NCI-H748 treated with DMSO at 0.1 percent for 48 hours (cell line): ENCODE measurements around the gene UCK2.

Experiments
- DNase-seq: peaks from one replicate; lab custom pipeline; 2025; lab: John Stamatoyannopoulos, UW

The UCK2 gene

DNA sequence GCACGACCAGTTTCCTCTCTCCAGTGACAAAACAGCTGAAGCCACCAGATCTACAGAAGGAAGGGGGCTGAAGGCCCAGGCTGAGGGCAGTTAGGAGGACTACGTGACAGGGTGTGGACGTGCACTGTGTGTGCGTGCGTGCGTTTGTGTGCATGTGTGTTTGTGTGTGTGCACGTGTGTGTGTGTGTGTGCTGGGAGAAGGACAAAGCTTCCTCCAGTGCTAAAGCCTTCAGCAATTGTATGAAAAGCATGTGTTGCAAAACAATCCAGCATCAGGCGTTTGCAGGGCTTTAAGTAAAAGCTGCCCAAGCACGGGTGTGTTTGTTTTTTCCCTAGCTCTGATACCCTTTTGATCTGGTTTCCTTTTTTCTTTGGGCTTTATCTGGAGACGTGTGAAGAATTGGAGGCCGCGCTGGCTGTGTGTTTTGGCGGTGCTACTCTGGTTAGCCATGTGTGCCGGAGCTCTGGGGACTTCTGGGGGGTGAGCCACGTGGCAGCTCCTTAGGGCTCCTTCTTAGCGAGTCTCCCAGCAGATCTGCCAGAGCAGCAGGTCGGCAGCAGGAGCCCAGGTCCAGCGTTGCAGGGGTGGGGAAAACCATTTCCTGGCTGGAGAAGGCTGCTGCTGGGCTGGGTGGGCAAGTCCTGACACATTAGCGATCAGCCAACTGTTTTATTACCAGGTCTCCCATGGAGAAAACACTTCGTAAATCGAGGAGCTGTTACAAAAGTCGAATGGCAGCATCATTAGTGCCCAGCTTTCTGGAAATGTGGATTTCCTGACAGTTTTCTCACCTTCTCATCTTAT lies 73.4 kb downstream of the UCK2 start:
- DNase-seq, result no peak

DNA sequence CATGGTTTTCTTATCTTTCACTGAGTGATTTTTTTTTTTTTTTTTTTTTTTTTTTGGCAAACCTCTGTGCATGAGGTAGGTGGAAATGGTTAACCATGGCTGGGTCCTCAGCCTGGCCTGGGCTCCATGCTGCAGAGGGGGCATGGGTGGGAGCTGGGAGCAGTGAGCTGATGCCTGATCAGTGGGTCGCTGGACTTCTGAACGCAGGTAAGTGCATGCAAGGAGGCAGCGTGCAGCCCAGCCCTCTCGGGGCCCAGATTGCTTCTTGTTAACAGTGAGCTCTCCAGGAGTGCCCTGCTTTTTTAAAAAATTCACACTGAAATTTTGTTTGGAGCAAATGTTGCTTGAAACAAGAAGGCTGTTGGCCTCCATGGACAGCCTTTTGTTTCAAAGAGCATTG lies 75.2 kb downstream of the UCK2 start:
- no peak for DNase-seq

DNA sequence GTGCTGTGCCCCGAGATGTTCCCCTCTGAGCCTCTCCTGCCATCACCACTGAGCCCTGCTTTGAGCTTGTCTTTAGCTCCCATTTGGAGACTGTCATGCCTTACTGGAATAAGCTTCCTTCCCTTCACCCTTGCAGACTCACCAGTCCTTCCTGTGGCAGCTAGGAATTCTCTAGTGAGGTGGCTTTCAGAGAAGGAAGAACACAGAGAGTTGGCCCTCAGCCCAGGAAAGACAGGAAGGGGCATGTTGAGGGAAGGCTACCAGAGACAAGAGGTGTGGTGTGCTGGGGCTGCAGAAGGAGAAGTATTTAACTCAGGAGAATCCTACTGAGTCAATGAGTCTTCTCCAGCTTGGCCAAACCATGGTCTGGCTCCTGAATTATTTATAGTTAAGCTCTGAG lies 76.3 kb downstream of the UCK2 start:
- DNase-seq, result no peak

DNA sequence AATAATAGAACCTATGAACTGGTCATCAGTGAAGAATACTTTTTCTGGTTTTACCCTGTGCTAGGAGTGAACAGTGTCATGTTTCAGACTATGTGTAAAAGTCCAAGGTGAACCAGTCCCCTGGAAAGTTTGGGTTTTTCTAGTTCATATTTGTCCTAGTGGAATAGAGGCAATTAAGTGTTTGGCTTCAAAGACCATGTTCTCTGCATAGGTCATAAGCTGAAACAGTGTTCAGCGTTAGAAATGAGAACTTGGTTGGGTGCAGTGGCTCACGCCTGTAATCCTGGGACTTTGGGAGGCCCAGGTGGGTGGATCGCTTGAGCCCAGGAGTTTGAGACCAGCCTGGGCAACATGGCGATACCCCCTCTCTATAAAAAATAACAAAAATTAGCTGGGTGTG lies 77.5 kb downstream of the UCK2 start:
- DNase-seq, result no peak

DNA sequence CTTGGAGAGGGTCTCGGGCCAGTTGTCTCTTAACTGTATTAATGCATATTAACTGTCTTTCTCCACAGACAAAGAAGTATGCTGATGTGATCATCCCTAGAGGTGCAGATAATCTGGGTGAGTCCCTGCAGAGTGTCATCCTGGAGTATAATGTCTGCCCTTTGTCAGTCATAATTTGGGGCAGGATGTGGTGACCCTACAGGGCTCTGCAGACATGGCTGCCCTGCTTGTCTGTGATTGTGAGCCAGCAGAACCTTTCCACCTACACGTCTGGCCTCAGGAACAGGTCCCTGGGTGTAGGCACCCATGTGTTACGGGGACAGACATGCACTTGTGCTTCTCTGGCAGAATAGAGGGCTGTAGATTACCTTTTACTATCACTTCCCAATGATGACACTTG lies 78.4 kb downstream of the UCK2 start:
- DNase-seq, result no peak

DNA sequence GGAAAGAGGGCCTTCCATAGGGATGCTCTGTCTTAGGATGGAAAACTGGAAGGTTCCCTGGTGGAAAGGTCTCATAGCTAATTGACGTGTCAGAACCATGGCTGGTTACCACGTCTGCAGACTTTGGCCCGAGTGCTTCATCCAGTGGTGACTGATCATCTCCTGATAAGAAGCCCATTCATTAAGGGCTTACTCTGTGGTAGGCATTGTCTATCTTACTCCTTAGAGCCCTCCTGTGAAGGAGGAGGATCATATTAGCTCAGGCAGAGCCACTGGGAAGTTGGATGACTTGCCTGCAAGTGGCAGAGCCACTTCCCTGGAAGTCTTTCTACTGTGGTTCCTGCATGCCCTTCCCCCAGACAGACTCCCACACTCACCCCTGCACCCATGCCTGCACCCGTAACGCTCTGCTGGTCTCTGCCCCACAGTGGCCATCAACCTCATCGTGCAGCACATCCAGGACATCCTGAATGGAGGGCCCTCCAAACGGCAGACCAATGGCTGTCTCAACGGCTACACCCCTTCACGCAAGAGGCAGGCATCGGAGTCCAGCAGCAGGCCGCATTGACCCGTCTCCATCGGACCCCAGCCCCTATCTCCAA lies 79.9 kb downstream of the UCK2 start:
- no peak for DNase-seq

DNA sequence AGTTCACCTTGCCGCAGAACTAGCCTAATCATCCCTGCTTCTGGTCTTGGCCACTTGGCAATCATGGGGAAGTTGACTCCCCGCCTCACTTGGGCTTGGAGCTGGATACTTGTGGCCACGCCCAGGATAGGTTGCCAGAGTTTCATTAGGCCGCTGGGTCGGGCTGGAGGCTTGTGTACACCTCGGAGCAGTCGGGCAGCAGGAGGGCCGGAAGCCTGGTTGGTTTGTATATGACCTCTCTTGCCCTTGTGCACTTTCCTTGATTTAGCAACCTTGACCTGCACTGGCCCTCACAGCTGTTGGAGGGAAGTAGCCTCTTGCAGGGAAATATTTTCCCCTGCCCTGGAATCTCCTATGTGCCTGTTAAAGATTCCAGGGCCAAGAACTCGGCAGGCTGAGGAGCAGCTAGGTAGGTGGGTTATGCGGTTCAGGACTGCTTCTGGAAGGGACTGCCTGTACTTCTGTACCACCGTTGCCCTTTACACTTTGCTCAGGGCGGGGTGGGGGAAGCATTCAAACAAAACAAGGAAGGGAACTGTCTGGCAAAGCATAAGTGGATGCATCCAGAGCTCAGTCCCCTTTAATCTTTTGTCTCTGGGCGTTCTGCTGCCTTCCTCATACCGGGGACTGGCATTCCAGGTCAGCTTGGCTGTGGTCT lies 83.5 kb downstream of the UCK2 start:
- no peak for DNase-seq

DNA sequence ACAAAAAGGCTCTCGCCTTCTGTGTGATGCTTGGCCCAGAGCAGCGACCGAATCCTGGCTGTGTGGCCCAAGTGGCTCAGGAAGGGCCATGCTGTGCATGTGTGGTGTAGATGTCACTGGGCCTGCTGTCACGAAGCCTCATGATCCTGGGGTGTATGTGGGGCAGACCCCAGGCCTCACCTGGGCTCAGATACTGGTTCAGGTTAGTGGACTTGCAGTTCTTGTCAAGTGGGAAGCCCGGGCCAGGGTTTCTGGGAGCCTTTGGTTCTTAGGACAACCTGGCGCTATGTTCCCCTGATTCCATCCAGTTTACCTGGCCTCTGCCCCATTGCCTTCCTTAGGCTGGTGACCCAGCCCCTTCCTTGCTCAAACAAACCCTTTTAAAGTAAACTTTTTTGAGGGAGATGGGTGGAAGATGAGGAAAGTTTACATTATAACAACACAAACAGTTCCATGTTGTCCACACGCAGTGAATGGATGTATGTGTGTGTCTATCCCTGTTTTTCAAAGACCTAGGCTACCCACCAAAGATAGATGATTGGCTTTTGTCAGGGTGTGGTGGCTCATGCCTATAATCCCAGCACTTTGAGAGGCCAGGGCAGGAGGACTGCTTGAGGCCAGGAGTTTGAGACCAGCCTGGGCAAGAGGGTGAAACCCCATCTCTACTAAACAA lies 84.3 kb downstream of the UCK2 start:
- DNase-seq, result no peak

DNA sequence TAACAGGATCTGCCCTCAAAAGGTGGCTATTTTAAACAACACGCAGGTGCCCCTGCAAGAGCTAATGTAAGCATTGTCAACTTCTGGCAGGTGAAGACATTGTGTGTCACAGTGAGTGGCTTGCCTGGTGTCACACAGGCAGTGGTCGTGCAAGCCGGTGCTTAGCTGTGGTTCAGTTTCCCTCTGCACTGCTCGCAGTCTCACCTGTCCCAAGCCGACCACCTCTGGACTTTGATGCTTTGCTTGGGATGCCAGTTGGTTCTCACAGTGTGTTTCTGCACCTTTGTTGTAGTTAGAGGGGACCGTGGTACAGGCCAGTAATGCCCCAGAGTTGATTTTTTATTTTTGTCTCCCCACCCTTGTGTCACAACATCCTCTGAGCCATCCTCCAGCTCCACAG lies 85.2 kb downstream of the UCK2 start:
- DNase-seq, result no peak

DNA sequence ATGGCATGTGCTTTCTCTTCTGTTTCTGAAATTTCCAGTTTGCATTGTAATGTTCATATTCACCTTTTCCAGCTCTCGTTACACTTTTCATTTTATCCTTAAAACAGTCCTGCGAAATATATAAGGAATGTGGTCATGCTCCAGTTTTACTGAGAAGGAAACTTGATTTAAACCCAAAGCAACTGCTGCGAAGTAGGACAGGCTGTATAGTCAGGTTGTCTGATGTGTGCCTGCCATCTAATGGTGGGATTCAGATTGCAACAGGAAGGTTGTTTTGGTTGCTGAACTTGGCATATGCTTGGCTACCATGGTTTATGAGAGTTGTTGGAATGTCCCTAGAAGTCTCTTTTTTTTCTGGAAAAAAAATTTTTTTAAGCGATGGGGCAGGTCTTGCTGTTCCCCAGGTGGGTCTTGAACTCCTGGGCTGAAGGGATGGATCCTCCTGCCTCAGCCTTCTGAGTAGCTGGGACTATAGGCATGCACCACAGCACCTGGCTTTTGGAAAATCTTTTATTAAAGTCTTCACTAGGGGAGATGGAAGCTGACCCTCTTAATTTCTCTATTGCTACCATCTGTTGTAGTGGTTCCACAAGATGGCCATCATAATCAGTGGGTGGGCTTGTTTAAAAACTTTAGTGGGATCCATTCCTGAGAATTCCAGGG lies 86.9 kb downstream of the UCK2 start:
- peak; percentile 68 for DNase-seq

DNA sequence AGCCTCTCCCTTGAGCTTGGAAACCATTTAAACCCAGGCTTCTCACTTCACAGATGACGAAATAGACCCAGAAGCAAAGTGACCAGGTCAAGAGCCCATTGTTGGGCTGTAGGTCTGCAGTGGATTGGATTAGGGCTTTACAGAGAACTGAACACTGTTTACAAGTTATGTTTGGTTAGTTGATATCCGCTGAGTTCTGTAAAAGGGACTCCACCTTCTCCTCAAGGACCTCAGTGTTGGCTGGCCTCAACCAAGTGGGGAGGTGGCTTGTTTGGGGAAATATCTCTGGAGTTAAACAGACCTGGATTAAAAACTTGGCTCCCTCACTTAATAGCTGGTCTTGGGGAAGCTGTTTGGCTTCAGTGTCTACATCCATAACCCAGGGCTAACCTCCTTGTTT lies 88.1 kb downstream of the UCK2 start:
- no peak for DNase-seq

DNA sequence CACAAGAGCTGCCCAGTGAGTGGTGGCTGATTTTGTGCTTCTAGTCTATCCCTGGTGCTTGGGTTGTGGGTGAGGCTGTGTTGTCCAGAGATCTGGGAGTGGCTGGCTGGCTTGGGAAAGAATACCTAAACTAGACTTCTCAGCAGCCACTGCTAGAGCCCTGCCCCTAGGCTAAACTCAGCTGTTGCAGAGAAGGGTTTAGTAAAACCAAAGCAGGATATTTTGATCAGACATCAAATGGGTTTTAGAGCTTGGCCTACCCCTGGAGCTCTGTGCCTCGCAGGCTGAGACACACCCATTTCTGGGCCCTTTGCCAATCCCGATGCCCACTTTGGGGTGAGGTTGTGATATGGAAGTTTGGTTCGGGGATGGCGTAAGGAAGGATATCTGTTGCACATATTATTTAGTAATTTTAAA lies 88.5 kb downstream of the UCK2 start:
- DNase-seq, result no peak

DNA sequence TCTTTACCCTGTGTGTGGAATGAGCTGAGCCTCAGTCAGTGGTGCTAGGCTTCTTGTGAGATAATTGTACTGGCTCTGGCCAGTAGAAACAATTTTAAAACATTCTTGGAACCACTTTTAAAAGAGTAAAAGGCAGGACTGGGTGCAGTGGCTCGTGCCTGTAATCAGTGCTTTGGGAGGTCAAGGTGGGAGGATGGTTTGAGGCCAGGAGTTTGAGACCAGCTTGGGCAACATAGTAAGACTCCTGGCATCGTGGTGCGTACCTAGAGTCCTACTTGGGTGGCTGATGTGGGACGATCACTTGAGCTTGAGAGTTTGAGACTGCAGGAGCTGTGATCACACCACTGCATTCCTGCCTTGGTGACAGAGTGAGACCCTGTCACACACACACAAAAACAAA lies 89.8 kb downstream of the UCK2 start:
- DNase-seq, result no peak

DNA sequence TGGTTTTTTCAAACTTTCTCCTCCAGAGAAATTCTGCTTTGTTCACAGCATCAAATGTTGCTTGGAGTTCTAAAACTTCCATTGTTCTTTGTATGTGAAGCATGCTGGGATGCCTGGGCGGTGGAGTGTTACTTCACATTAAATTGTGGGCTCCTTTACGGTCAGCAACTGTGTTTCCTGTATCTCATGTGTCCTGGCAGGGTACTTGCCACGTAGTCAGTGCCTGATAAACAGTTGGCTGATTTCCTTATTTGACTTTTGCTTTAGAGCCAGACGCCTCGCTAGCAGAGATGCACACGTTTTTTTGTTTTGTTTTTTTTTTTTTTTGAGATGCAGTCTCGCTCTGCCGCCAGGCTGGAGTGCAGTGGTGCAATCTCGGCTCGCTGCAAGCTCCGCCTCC lies 96.7 kb downstream of the UCK2 start:
- DNase-seq, result no peak

DNA sequence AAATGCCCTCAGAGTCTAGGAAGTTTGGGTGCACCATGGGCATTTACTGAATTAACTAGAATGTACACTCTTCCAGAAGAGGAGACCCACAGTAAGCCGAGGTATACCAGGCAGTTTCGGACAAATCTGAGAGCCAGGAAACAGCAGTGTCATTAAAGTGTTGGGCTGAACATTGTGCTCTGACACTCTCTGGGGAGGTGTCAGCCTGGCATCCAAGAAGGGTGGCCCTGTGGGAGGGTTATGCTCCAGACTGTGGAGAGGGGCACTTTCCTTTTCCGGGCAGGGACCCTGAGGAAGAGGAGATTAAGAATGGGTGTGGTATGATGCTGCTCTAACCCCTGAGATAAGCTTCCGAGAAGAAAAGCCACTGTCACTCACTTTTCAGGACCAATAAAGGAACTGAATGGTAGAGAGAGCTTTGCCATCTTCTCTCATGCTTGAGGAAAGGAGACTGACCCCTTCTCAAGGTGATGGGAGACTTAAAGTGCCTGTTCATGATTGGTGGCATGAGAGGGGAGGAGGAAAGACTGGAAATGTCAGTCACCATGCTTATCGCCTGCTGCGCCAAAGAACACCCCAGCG lies 98.2 kb downstream of the UCK2 start:
- DNase-seq, result no peak

DNA sequence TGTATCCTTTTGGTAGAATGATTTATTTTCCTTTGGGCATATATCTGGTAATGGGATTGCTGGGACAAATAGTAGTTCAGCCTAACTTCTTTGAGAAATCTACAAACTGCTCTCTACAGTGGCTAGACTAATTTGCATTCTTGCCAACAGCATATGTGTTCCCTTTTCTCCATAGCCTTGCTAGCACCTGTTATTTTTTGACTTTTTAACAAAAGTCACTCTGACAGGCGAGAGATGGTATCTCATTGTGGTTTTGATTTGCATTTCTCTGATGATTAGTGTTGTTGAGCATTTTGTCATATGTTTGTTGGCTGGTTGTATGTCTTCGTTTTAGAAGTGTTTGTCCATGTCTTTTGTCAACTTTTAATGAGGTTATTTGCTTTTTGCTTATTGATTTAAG lies 99.8 kb downstream of the UCK2 start:
- DNase-seq, result no peak

DNA sequence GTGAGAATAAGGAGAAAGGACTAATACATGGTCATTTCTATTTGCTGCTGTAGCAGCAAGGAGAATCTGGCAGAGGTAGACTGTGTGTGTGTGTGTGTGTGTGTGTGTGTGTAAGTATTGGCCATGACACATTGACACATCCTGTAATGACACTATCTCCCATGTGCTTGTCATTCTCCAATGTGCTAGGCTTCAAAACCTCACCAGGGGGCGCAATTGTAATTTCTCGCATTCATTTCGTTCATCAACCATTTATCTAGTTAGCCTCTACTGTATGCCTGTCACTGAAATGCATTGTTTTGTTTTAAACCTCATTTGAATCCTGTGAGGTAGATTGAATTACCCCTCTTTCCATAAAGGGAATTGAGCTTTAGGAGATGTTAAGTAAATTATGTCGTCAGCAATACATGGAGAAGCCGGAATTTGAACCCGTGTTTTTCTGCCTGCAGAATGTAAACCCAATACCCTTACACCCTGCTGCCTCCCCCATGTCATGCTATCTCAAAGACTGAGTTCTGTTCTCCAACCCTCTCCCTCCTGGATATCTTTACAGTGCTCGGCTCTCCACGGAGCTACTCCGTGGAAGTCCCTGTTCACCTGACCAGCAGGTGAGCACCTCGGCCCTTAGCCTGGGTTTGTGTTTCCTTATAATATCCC lies 100.8 kb downstream of the UCK2 start:
- peak; percentile 31 for DNase-seq

DNA sequence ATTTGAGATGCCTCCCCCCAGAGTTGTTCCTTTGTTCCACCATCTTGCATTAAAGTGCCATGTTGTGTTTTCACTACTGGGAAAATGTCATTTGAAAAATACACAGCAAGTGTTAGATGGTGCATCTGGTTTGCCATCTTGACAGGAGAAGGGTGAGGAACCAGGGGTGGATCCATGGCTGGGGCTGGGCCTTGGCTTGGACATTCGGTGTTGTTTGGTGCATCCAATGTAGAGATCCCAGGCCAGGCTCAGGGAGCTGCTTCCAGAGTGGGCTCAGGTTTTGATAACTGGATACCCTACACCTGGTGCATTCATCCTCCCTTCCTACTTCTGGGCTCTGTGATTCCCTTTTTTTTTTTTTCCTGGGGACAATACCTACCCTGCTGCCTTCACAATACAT lies 103.5 kb downstream of the UCK2 start:
- DNase-seq, result no peak

DNA sequence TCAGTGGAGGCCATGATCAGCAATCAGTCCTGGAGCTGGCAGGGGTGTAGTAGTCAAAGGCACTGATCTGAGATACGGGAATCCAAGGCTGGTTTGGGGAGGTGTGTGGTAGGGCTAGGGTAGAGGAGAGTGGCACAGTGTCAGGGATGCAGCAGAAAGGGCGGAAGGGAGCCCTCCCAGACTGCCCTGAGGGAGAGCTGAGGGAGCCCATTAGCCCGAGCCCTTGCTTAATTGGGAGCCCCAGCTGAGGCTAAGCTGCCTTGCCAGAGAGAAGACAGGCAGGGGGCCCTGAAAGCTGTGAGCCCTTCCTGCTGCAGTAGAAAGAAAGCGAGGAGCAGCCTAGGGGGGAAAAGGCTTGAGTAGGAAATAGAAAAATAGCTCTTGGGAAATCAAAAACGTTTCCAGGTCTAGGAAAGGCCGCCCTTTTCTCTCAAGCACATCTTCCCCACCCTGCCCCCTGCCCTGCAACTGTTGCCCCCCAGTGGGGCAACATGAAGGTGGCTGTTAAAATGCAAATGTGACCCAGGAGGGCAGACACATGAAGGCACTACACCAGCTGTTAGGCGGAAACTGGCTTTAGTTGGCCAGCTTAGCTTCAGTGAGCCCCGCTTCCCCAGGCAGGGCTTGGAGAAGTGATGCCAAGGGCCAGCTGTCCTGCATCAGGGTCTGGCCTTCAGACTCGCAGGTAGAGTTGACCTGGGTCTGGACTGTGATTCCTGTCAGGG lies 106.2 kb downstream of the UCK2 start:
- DNase-seq, result no peak

DNA sequence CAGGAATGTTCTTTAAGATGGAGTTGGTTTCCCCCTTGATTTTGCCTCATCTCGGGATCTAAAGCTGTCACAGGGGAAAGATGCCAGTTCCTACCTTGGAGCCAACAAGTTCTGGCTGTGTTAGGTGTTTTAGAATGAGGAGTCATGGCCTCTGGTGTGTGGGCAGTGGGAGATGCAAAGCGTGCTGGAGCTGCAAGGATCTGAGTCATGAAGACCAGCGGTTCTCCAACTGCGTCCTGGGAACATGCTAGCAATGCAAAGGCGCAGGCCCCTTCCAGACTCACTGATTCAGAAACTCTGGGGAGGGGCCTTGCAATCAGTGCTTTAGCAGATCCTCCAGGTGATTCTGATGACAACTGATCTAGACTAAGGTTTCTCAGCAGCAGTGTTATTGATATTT lies 109.1 kb downstream of the UCK2 start:
- DNase-seq, result no peak

DNA sequence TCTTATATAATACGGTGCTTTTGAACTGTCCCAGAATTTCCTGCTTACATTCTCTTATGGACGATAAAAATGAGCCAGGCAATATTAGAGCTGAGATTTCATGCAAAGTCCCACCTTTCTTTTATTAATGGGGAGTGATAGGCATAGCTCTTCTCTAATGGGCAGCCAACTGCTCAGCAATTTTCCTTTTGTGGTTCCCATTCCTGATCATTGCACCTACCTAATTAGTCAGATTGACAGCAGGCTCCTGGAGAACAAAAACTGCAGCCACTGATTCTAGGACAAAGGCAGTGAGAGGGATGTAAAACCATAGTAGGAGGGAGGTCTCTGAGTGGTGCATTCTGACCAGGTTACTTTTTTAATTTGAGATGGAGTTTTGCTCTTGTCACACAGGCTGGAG lies 110.4 kb downstream of the UCK2 start:
- no peak for DNase-seq
